HepG2 (cell line): ENCODE measurements around the gene MINDY2. TPM values are rescaled to one million over a fixed set of nuclear protein-coding genes. Genes with fewer than 3 reads are reported as not detected.

Experiments
- ATAC-seq: fragments of 200-7000 bp; cut with Tn5 transposase; 3 replicates; pipeline ENCODE4 v1.9.1; 2020; ENCODE audit warnings: mild to moderate bottlenecking, moderate library complexity
- BruUV-seq: library from RNA; stranded (reverse); fragments of 400-500 nt; replicated peaks from 2 replicates; lab custom pipeline; 2021; lab: Mats Ljungman, UMichigan
- CTCF ChIA-PET: fragments of 300-600 bp; formaldehyde crosslinking; extraction: SDS; loops from one replicate; lab custom pipeline; 2021; ENCODE audit warnings: low total read pairs, inconsistent platforms, low intra/inter-chr PET ratio; lab: Yijun Ruan, JAX
- POLR2A ChIA-PET: fragments of 350-600 bp; sonication (Branson Sonifier 250); formaldehyde crosslinking; loops from one replicate; lab custom pipeline; 2020; ENCODE audit warnings: antibody characterized with exemption, inconsistent platforms; lab: Yijun Ruan, JAX
- DNase-seq: peaks from one replicate; pipeline ENCODE4 v3.0.0-alpha.2; 2015; ENCODE audit warnings: low spot score
- FAIRE-seq: peaks from 3 replicates; lab custom pipeline; 2011; peaks lifted over from hg19 to GRCh38; lab: Jason Lieb, UNC
- H2AFZ ChIP-seq: one replicate; pipeline ENCODE4 v1.6.1; 2011; ENCODE audit warnings: low read length, inconsistent platforms
- H3K27ac ChIP-seq: fragments of 300-600 bp; 3 replicates; pipeline ENCODE4 v1.8.0; 2011; ENCODE audit warnings: mixed run types, mild to moderate bottlenecking, mixed read lengths, low read length, inconsistent platforms; ENCODE audit not compliant: insufficient read depth; ENCODE audit errors: extremely low read length
- H3K27me3 ChIP-seq, 2 experiments: fragments of 200-600 bp in 1 of 2; 2 replicates in 1 of 2; 3 replicates in 1 of 2; pipeline versions ENCODE4 v1.6.0 to v1.8.0; 2011; ENCODE audit warnings: low read length in 2 of 2, mild to moderate bottlenecking in 2 of 2, moderate library complexity in 2 of 2, inconsistent platforms in 1 of 2; ENCODE audit not compliant: insufficient read depth in 2 of 2, control insufficient read depth in 1 of 2
- H3K36me3 ChIP-seq, 2 experiments: fragments of 200-600 bp in 1 of 2; replicated peaks in 1 of 2; 2 replicates in 1 of 2; 3 replicates in 1 of 2; pipeline versions ENCODE4 v1.5.1 to v1.8.0; 2011; ENCODE audit warnings: low read length in 2 of 2, inconsistent platforms in 1 of 2; ENCODE audit not compliant: insufficient read depth in 2 of 2, control insufficient read depth in 1 of 2
- H3K4me1 ChIP-seq: 2 replicates; pipeline ENCODE4 v1.5.1; 2012; ENCODE audit warnings: low read length, inconsistent platforms; ENCODE audit not compliant: insufficient read depth
- H3K4me2 ChIP-seq: 2 replicates; pipeline ENCODE4 v1.6.0; 2011; ENCODE audit warnings: low read depth, low read length, inconsistent platforms
- H3K4me3 ChIP-seq, 3 experiments: fragments of 200-600 bp in 1 of 3; sonication (generic), shearing (Covaris generic) in 1 of 3; replicated peaks in 1 of 3; 2 replicates each; pipeline ENCODE4 v1.5.1; 2011 to 2016; ENCODE audit warnings: low read length in 3 of 3, inconsistent platforms in 2 of 3, low read depth in 2 of 3, mild to moderate bottlenecking in 2 of 3, control low read depth in 1 of 3, mixed read lengths in 1 of 3; ENCODE audit not compliant: insufficient read depth in 1 of 3
- H3K79me2 ChIP-seq: one replicate; pipeline ENCODE4 v1.6.1; 2011; ENCODE audit warnings: low read length, inconsistent platforms; ENCODE audit not compliant: insufficient read depth
- H3K9ac ChIP-seq: 2 replicates; pipeline ENCODE4 v1.6.0; 2011; ENCODE audit warnings: mild to moderate bottlenecking, low read depth, low read length, inconsistent platforms; ENCODE audit not compliant: insufficient read depth
- H3K9me3 ChIP-seq: 2 replicates; pipeline ENCODE4 v1.5.1; 2012; ENCODE audit warnings: mild to moderate bottlenecking, low read length
- H4K20me1 ChIP-seq: 2 replicates; pipeline ENCODE4 v1.6.0; 2011; ENCODE audit warnings: inconsistent platforms, mild to moderate bottlenecking, low read length, moderate library complexity; ENCODE audit not compliant: insufficient read depth
- ATF3 ChIP-seq: sonication (generic); formaldehyde crosslinking; IDR thresholded peaks from 2 replicates; pipeline ENCODE4 v1.4.0; 2020; ENCODE audit warnings: missing genetic modification reagents
- CAMTA2 ChIP-seq: sonication (generic); formaldehyde crosslinking; IDR thresholded peaks from 2 replicates; pipeline ENCODE4 v1.4.0; 2020; ENCODE audit warnings: mild to moderate bottlenecking, missing genetic modification reagents, borderline replicate concordance
- FOXC1 ChIP-seq: sonication (generic); formaldehyde crosslinking; IDR thresholded peaks from 2 replicates; pipeline ENCODE4 v1.8.0; 2022; ENCODE audit warnings: mild to moderate bottlenecking, missing genetic modification reagents, borderline replicate concordance
- FOXJ3 ChIP-seq: sonication (generic); formaldehyde crosslinking; IDR thresholded peaks from 2 replicates; pipeline ENCODE4 v1.4.0; 2020; ENCODE audit warnings: missing genetic modification reagents, mild to moderate bottlenecking, borderline replicate concordance
- HIVEP1 ChIP-seq: sonication (generic); formaldehyde crosslinking; IDR thresholded peaks from 2 replicates; pipeline ENCODE4 v1.4.0; 2020; ENCODE audit warnings: mild to moderate bottlenecking, missing genetic modification reagents
- KLF12 ChIP-seq: sonication (generic); formaldehyde crosslinking; IDR thresholded peaks from 2 replicates; pipeline ENCODE4 v1.4.0; 2020; ENCODE audit warnings: missing genetic modification reagents, borderline replicate concordance
- MAFF ChIP-seq: IDR thresholded peaks from 2 replicates; pipeline ENCODE4 v1.6.1; 2011; ENCODE audit warnings: low read depth, low read length, improper control_type of control experiment
- MAFK ChIP-seq, 2 experiments: IDR thresholded peaks in 1 of 2; conservative IDR thresholded peaks in 1 of 2; 2 replicates each; pipeline ENCODE4 v1.6.1; 2011; ENCODE audit warnings: improper control_type of control experiment in 2 of 2, low read length in 2 of 2
- NFKB2 ChIP-seq: sonication (generic); formaldehyde crosslinking; IDR thresholded peaks from 2 replicates; pipeline ENCODE4 v1.4.0; 2020; ENCODE audit warnings: missing genetic modification reagents, borderline replicate concordance
- PRDM4 ChIP-seq: sonication (generic); formaldehyde crosslinking; IDR thresholded peaks from 2 replicates; pipeline ENCODE4 v1.9.0; 2021; ENCODE audit warnings: missing genetic modification reagents, borderline replicate concordance
- SMC3 ChIP-seq: IDR thresholded peaks from 2 replicates; pipeline ENCODE4 v1.6.1; 2011; ENCODE audit warnings: low read length, improper control_type of control experiment
- SRF ChIP-seq: IDR thresholded peaks from 2 replicates; pipeline ENCODE4 v1.6.1; 2011; ENCODE audit warnings: mild to moderate bottlenecking, low read depth, low read length, moderate library complexity
- ZNF331 ChIP-seq: sonication (generic); formaldehyde crosslinking; IDR thresholded peaks from 2 replicates; pipeline ENCODE4 v1.4.0; 2020; ENCODE audit warnings: missing genetic modification reagents
- ZNF432 ChIP-seq: sonication (generic); formaldehyde crosslinking; IDR thresholded peaks from 2 replicates; pipeline ENCODE4 v1.5.0; 2020; ENCODE audit warnings: missing genetic modification reagents, mild to moderate bottlenecking, borderline replicate concordance
- ZNF879 ChIP-seq: sonication (generic); formaldehyde crosslinking; IDR thresholded peaks from 2 replicates; pipeline ENCODE4 v1.8.1; 2023; ENCODE audit warnings: missing genetic modification reagents
- ZSCAN9 ChIP-seq: IDR thresholded peaks from 2 replicates; pipeline ENCODE4 v1.6.1; 2016; ENCODE audit warnings: borderline replicate concordance
- WGBS: methylation state at CpG from one replicate; pipeline ENCODE4 v1.1.6; 2017; ENCODE audit warnings: low lambda C conversion rate; 5-methylcytosine and 5-hydroxymethylcytosine counted together
- in situ Hi-C: cut with HindIII; loops from 2 replicates; pipeline ENCODE4 v1.10.0; 2017; ENCODE audit warnings: low pct_unique_long_range_greater_than_20kb; ENCODE audit not compliant: extremely low pct_ligation_motif_present
- intact Hi-C: fragments of 100-400 bp; cut with micrococcal nuclease; formaldehyde crosslinking; loops from one replicate; pipeline ENCODE4 v1.10.0; 2022; ENCODE audit not compliant: unreplicated experiment
- polyA plus RNA-seq, 8 experiments: library from polyadenylated mRNA; depleted of rRNA in 3 of 8; stranded (reverse) in 7 of 8; unstranded in 1 of 8; fragments of >200 nt; fragmentation: Illumina TruSeq in 4 of 8; extraction: Trizol in 4 of 8; gene quantifications; 2 replicates each; pipeline versions ENCODE4 v1.2.1 to v1.2.3, GENCODE V29; 2011 to 2016; ENCODE audit warnings: low read depth in 4 of 8, missing spikeins in 1 of 8, mixed read lengths in 1 of 8; ENCODE audit not compliant: insufficient read depth in 1 of 8
- total RNA-seq, 5 experiments: library from RNA; depleted of rRNA; stranded (reverse); fragments of >200 nt; fragmentation: Illumina TruSeq; extraction: Trizol; gene quantifications; 2 replicates each; pipeline ENCODE4 v1.2.3, GENCODE V29; 2016; ENCODE audit warnings: low read depth in 1 of 5
- TF ChIP-seq, protein P1 (sequence below): IDR thresholded peaks from 2 replicates; pipeline ENCODE4 v1.6.1; 2016; ENCODE audit warnings: missing biosample characterization, missing genetic modification reagents, low read depth

MINDY2 gene
- total and polyA plus RNA-seq, 2 of the 13 experiments (the other 11 are each of a cell fraction or from before 2014, with no cell fraction given), result 7.2 to 12.6 TPM

GRCh38 chr15:58741032-58741431 is 30.1 kb upstream of the MINDY2 start:
- peaks cover 95% of the 10 kb centered on the region for H3K79me2 ChIP-seq
- ChIA-PET CTCF (no interaction called here), POLR2A (interaction anchor here (1.2 kb wide), 1 partner anchor 9 kb away, joined by 4 read pairs; the partner anchor contains the start of gene ADAM10)
- FAIRE-seq (no peak), DNase-seq (no peak), ATAC-seq (no peak)
- no TSS peak for BruUV-seq
- no peaks in the 10 kb centered on the region for H3K9me3 ChIP-seq
- TF ChIP-seq ZNF432 (CRISPR knock-in tag), result no peak
- no peak for TF ChIP-seq FOXJ3
- no peak for TF ChIP-seq KLF12
- TF ChIP-seq NFKB2, result no peak
- TF ChIP-seq ZNF331 (CRISPR knock-in tag), result no peak
- TF ChIP-seq ZNF879, result no peak
- peak; percentile 49 for TF ChIP-seq MAFF
- TF ChIP-seq ZSCAN9 (CRISPR knock-in tag), result no peak
- no peak for TF ChIP-seq SRF
- no peak for TF ChIP-seq SMC3
- TF ChIP-seq, protein P1, sequence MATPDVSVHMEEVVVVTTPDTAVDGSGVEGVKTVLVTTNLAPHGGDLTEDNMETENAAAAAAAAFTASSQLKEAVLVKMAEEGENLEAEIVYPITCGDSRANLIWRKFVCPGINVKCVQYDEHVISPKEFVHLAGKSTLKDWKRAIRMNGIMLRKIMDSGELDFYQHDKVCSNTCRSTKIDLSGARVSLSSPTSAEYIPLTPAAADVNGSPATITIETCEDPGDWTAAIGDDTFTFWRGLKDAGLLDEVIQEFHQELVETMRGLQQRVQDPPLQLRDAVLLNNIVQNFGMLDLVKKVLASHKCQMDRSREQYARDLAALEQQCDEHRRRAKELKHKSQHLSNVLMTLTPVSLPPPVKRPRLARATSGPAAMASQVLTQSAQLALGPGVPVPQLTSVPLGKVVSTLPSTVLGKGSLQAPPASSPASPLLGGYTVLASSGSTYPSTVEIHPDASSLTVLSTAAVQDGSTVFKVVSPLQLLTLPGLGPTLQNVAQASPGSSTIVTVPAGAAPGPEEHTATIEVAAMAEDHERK (CRISPR knock-in tag), result no peak
- TF ChIP-seq FOXC1 (CRISPR knock-in tag), result no peak
- peak; percentile 33 to 51; a peak in 3 of 4 replicates for TF ChIP-seq MAFK (conservative IDR thresholded peaks at IDR 0.05 in 1 of 2, IDR thresholded peaks at IDR 0.05 in 1 of 2; ENCODE audit: low read length in 2 of 2)
- no peak for TF ChIP-seq HIVEP1 (CRISPR knock-in tag)
- TF ChIP-seq ATF3 (CRISPR knock-in tag), result no peak
- TF ChIP-seq PRDM4, result no peak
- no peak for TF ChIP-seq CAMTA2
- no peaks in the 10 kb centered on the region for H3K36me3 ChIP-seq
- H3K4me3 ChIP-seq, result no peak overlapping the region
- no peak overlapping the region for H3K27ac ChIP-seq
- H3K27me3 ChIP-seq, result no peaks in the 10 kb centered on the region
- 70% methylated on average over 2 of the region's 2 CpGs for WGBS
- H3K9ac ChIP-seq, result no peak overlapping the region
- in situ Hi-C loops, result no loop called here
- H2AFZ ChIP-seq, result no peak overlapping the region
- intact Hi-C loops, result loop anchor here (10.0 kb wide), 1 partner anchor 66 kb away; no protein-coding TSS in a partner anchor
- H4K20me1 ChIP-seq, result peaks cover 26% of the 10 kb centered on the region
- no peak overlapping the region for H3K4me2 ChIP-seq
- peaks cover 88% of the 10 kb centered on the region for H3K4me1 ChIP-seq
